ENCODE measurements around the gene S1PR5. TPM values are rescaled to one million over a fixed set of nuclear protein-coding genes. Genes with fewer than 3 reads are reported as not detected.

The S1PR5 gene, protein sequence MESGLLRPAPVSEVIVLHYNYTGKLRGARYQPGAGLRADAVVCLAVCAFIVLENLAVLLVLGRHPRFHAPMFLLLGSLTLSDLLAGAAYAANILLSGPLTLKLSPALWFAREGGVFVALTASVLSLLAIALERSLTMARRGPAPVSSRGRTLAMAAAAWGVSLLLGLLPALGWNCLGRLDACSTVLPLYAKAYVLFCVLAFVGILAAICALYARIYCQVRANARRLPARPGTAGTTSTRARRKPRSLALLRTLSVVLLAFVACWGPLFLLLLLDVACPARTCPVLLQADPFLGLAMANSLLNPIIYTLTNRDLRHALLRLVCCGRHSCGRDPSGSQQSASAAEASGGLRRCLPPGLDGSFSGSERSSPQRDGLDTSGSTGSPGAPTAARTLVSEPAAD
- total RNA-seq = not detected in 2 replicates

DNA sequence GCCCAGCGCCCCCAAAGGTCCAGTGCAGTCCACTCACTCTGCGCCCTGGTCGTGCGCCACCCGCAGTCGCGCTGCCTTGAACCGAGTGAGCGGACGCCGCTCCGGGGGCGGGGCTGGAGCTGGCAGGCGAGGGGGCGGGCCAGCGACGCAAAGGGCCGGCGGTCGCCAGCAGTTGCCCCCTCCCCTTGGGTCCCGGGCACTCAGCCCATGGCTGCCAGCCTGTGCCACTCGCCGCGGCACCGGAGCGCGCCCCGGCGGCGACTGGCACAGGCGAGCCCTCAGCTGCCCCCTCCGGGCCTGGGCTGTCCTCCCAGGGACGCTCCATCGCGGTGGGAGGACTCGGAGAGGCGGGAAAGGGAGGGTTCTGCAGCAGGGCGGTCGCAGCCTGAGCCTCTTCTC lies at the start of gene S1PR5:
TSS of gene S1PR5 (minus strand) at position 87 of the 399 bp plus-strand sequence. CDS start 2,436 bp downstream, outside the sequence.

DNA sequence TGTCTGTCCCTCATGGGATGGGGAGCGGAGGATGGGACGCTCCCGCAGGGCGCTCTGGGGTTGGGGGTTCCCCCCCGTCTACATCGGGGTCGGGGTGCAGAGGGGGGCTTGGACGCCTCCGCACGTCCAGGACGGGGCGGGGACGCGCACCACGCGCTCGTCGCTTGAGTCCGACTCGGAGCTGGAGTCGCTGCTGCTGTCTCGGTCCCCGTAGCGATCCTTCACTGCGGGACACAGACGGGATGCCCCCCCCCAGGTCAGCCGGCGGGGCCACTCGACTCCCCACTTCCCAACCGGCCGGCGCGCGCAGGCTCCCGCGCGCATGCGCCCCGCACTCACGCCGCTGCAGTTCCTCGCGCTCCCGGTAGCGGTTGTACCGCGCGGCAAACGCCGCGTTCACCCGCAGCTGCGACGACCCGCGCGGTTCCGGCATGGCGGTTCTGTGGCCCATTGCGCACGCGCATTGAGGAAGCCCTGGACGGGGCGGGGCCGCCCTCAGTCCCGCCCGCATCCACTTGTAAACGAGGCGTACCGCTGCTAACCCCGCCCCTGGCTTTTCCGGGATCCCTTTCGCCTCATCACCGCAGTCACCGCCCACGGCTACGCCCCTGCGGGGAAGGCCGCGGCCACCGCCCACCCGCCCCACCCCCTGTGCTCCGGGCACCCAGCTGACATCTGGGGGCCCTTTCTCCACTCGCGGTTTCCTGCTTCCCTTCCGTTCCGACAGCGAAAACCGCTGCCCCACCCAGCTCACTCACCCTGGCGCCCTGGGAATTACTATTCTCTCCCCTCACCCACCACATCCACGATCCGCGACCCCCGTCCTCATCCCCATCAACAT lies 48.5 kb upstream of the S1PR5 start, which contains the start of gene KRI1:
TSS of gene KRI1 (minus strand) at position 444 of the 841 bp plus-strand sequence. CDS start at position 433, 11 bp downstream.

DNA sequence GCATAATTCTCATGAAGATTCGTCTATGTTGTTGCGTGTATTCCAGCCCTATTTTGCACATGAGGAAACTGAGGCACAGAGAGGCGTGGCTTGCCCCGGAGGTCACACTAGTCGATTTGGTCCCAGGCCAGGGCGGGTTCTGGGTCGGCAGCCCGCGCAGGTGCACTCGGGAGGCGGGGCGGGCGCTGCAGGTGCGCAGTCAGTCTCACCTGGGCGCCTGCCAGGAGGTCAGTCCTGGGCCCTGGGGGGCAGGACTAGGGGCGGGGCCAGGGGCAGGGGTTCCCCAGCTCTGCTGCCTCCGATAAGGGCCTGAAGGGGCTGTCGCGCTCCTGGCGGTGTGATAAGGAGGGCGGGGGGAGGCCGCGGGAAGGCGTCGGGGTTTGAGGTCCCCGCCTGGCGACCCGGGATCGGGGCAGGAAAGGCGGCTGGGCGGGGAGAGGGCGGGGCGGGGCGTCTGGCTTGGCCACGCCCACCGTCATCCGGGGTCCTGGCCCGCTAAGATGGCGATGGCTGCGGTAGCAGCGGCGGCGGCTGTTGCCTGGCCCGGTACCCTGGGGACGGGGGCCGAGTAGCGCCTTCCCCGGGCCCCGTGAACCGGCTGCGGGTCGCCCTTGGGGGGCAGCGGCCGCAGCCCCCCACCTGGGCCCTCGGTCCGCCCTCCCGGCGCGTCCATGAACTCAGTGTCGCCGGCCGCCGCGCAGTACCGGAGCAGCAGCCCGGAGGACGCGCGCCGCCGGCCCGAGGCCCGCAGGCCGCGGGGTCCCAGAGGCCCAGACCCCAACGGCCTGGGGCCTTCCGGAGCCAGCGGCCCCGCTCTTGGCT lies 26.4 kb upstream of the S1PR5 start, which contains the start of gene ATG4D:
TSS of gene ATG4D (plus strand) at position 485 of the 822 bp plus-strand sequence. CDS start at position 672, 187 bp downstream.

DNA sequence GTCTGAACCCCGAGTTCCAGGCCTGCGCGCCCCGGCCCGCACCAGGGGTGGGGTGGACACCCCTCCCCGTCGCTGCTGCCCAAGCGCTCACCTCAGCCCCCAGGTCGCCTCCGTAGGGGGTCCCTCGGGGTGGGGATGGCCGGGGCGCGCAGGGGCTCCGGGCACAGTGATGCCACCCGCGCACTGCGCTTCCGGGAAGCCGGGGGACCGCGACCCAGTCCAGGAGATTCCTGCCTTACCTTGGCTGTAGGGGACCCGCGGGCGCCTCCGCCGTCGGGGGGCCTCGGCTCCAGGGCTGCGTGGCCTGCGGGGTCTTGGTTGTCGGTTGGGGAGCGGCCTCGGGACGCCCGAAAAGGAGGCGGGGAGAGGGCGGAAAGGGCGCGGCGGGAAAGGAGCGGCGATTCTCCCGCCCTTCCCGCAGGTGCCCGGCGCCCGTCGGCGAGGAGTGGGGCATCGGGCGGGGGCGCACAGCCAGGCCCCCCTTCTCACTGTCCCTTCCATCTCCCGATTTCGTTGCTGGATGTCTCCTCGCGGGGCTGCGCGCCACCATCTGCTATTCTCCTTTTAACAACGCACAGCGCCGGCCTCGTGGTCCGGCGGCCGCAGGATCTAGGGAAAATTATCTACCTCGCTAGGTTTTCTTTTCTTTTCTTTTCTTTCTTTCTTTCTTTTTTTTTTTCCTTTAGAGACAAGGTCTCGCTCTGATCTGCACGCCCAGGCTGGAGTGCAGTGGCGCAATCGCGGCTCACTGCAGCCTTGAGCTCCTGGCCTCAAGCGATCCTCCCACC lies 14.1 kb downstream of the S1PR5 start, which contains the start of gene KEAP1:
TSS of gene KEAP1 (minus strand) at position 355 of the 788 bp plus-strand sequence. CDS start 3,323 bp downstream, outside the sequence.

Other genes with a start within 250 kb of the S1PR5 start
- gene ICAM1, start 246.3 kb downstream of the S1PR5 start, total RNA-seq = 130 and 143 TPM in 2 replicates
- 0.40 and 0.44 TPM in 2 replicates for gene ICAM4, start 230.5 kb downstream of the S1PR5 start, total RNA-seq
- gene ICAM5, start 227.5 kb downstream of the S1PR5 start, total RNA-seq = not detected in 2 replicates
- gene ZGLP1, start 207.6 kb downstream of the S1PR5 start, total RNA-seq = 1.4 TPM in 1 of 2 replicates, not detected in the other
- 34.9 and 48.2 TPM in 2 replicates for gene FDX2, start 201.4 kb downstream of the S1PR5 start, total RNA-seq
- gene RAVER1, start 183.9 kb downstream of the S1PR5 start, total RNA-seq = 43.6 and 45.8 TPM in 2 replicates
- 7.7 and 9.4 TPM in 2 replicates for gene ICAM3, start 177.8 kb downstream of the S1PR5 start, total RNA-seq
- gene TYK2, start 136.9 kb downstream of the S1PR5 start, total RNA-seq = 120 and 124 TPM in 2 replicates
- 343 and 390 TPM in 2 replicates for gene CDC37, start 113.9 kb downstream of the S1PR5 start, total RNA-seq
- gene PDE4A, start 96.9 kb downstream of the S1PR5 start, total RNA-seq = 2.2 and 4.8 TPM in 2 replicates
- gene KEAP1, start 14.1 kb downstream of the S1PR5 start, total RNA-seq = 83.8 and 86.8 TPM in 2 replicates
- 24.6 and 28.9 TPM in 2 replicates for gene ATG4D, start 26.5 kb upstream of the S1PR5 start, total RNA-seq
- 11.3 and 13.4 TPM in 2 replicates for gene KRI1, start 48.6 kb upstream of the S1PR5 start, total RNA-seq
- 5.5 and 7.5 TPM in 2 replicates for gene CDKN2D, start 51.5 kb upstream of the S1PR5 start, total RNA-seq
- gene AP1M2, start 69.9 kb upstream of the S1PR5 start, total RNA-seq = not detected in 2 replicates
- gene SLC44A2, start 108.1 kb upstream of the S1PR5 start, total RNA-seq = 64.2 and 75.7 TPM in 2 replicates
- gene ILF3, start 136.9 kb upstream of the S1PR5 start, total RNA-seq = 127 and 147 TPM in 2 replicates
- 30.8 and 34.3 TPM in 2 replicates for gene QTRT1, start 184.0 kb upstream of the S1PR5 start, total RNA-seq
- gene DNM2, start 200.6 kb upstream of the S1PR5 start, total RNA-seq = 89.7 and 107 TPM in 2 replicates

Data from mammary microvascular endothelial cell (primary cell).